GM23338 (cell line): Measurements from ENCODE around the gene AGAP1. TPM values are rescaled to one million over a fixed set of nuclear protein-coding genes. Genes with fewer than 3 reads are reported as not detected.
A peak's percentile ranks its signal among the peaks of the same experiment; 100 is the strongest.

ENCODE experiments used
- ATAC-seq: fragments of 200-7000 bp; cut with Tn5 transposase; 3 replicates; pipeline ENCODE4 v1.9.1; 2020
- DNase-seq: peaks from one replicate; pipeline ENCODE4 v3.0.0-alpha.2; 2015; ENCODE audit warnings: low spot score
- H2AFZ ChIP-seq: fragments of 200-600 bp; sonication (generic); 2 replicates; pipeline ENCODE4 v1.8.0; 2016; ENCODE audit warnings: antibody characterized with exemption, mild to moderate bottlenecking, moderate library complexity
- H3F3A ChIP-seq: fragments of 200-600 bp; sonication (generic); replicated peaks from 2 replicates; pipeline ENCODE4 v1.8.0; 2017; ENCODE audit warnings: antibody characterized with exemption, mixed run types, low read depth
- H3K27ac ChIP-seq: fragments of 200-600 bp; sonication (generic); 2 replicates; pipeline ENCODE4 v1.6.1; 2016; ENCODE audit warnings: low read depth
- H3K27me3 ChIP-seq: fragments of 200-600 bp; sonication (generic); 2 replicates; pipeline ENCODE4 v1.8.0; 2016; ENCODE audit warnings: mild to moderate bottlenecking, mixed run types, moderate library complexity; ENCODE audit not compliant: insufficient read depth
- H3K36me3 ChIP-seq: fragments of 200-600 bp; sonication (generic); 2 replicates; pipeline ENCODE4 v1.8.0; 2016; ENCODE audit warnings: mild to moderate bottlenecking; ENCODE audit not compliant: insufficient read depth
- H3K4me1 ChIP-seq: fragments of 200-600 bp; sonication (generic); 2 replicates; pipeline ENCODE4 v1.8.0; 2016; ENCODE audit warnings: mild to moderate bottlenecking, moderate library complexity; ENCODE audit not compliant: insufficient read depth
- H3K4me2 ChIP-seq: fragments of 200-600 bp; sonication (generic); 2 replicates; pipeline ENCODE4 v1.7.1; 2017; ENCODE audit warnings: mixed run types
- H3K4me3 ChIP-seq: fragments of 200-600 bp; sonication (generic); 2 replicates; pipeline ENCODE4 v1.6.1; 2016; ENCODE audit warnings: mixed run types
- H3K79me2 ChIP-seq: fragments of 200-600 bp; sonication (generic); replicated peaks from 2 replicates; pipeline ENCODE4 v1.8.0; 2017; ENCODE audit warnings: mild to moderate bottlenecking; ENCODE audit not compliant: insufficient read depth
- H3K9me2 ChIP-seq: fragments of 200-600 bp; sonication (generic); 2 replicates; pipeline ENCODE4 v1.8.0; 2017; ENCODE audit not compliant: insufficient read depth
- H4K20me1 ChIP-seq: fragments of 200-600 bp; sonication (generic); replicated peaks from 2 replicates; pipeline ENCODE4 v1.8.0; 2017; ENCODE audit warnings: mild to moderate bottlenecking; ENCODE audit not compliant: insufficient read depth
- H3K27ac Mint-ChIP-seq: 2 replicates; pipeline ENCODE4 v1.8.0; 2020; ENCODE audit warnings: inconsistent platforms, mild to moderate bottlenecking, moderate library complexity, mixed read lengths
- H3K27me3 Mint-ChIP-seq: 3 replicates; pipeline ENCODE4 v1.8.0; 2022; ENCODE audit warnings: low read depth, mild to moderate bottlenecking, moderate library complexity, mixed read lengths, inconsistent platforms; ENCODE audit not compliant: insufficient read depth, poor library complexity
- H3K36me3 Mint-ChIP-seq: 3 replicates; pipeline ENCODE4 v1.8.0; 2021; ENCODE audit warnings: low read depth, mild to moderate bottlenecking, inconsistent platforms, moderate library complexity, mixed read lengths
- H3K4me1 Mint-ChIP-seq: 3 replicates; pipeline ENCODE4 v1.8.0; 2020; ENCODE audit warnings: mild to moderate bottlenecking, inconsistent platforms, mixed read lengths
- H3K4me3 Mint-ChIP-seq: 3 replicates; pipeline ENCODE4 v1.8.0; 2021; ENCODE audit warnings: moderate library complexity, mild to moderate bottlenecking, inconsistent platforms, mixed read lengths
- H3K9me3 Mint-ChIP-seq: 3 replicates; pipeline ENCODE4 v1.8.0; 2020; ENCODE audit warnings: moderate library complexity, mild to moderate bottlenecking, inconsistent platforms, mixed read lengths
- EZH2 ChIP-seq: fragments of 200-600 bp; sonication (generic); IDR thresholded peaks from one replicate; pipeline ENCODE4 v1.8.0; 2017; ENCODE audit warnings: antibody characterized with exemption, mild to moderate bottlenecking, low read depth; ENCODE audit not compliant: unreplicated experiment
- JUNB ChIP-seq: IDR thresholded peaks from one replicate; pipeline ENCODE4 v1.6.1; 2016; ENCODE audit warnings: antibody characterized with exemption; ENCODE audit not compliant: unreplicated experiment
- STAT1 ChIP-seq: IDR thresholded peaks from one replicate; pipeline ENCODE4 v1.6.1; 2016; ENCODE audit warnings: antibody characterized with exemption; ENCODE audit not compliant: unreplicated experiment
- polyA plus RNA-seq: library from polyadenylated mRNA; unstranded; fragments of >200 nt; fragmentation: Nextera tagmentation; extraction: Ambion mirVana; gene quantifications from 2 replicates; pipeline ENCODE4 v1.2.1, GENCODE V29; 2016
- total RNA-seq: library from RNA; depleted of rRNA; stranded (reverse); fragments of >200 nt; shearing (Covaris generic); gene quantifications from 2 replicates; pipeline ENCODE4 v1.2.3, GENCODE V29; 2014
- TF ChIP-seq, protein P1 (sequence below): fragments of 250-450 bp; sonication (Bioruptor Pico); IDR thresholded peaks from 2 replicates; pipeline ENCODE4 v1.5.0; 2020; ENCODE audit warnings: mild to moderate bottlenecking, moderate library complexity
- TF ChIP-seq, protein P2 (sequence below), 2 experiments: fragments of 200-600 bp in 1 of 2; sonication (generic) in 1 of 2; conservative IDR thresholded peaks; 2 replicates each; pipeline versions ENCODE4 v1.5.1 to v1.6.1; 2016 to 2017; ENCODE audit warnings: antibody characterized with exemption in 2 of 2, low read depth in 2 of 2, mild to moderate bottlenecking in 2 of 2, moderate library complexity in 1 of 2

Gene AGAP1
- total and polyA plus RNA-seq, 2 experiments from 2014 or later: 13.3 to 27.9 TPM

DNA sequence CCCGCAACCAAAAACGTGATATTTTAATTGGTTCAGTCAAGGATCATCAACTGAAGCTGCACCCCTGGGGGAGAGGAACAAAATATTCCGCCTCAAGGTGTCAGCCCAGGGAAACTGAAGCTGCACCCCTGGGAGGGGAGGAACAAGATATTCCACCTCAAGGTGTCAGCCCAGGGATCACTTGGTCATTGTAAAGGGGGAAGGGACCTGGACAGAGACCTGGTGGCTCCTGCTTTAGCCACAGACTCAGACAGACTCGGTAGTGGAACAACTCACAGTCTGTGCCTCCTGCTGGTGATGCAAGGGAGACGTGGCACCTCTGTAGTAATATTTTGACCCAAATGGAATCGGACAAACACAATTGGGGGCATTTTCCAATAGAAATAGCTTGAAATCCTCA lies 599.3 kb downstream of the AGAP1 start:
- peaks cover 15% of the 10 kb centered on the region for H3K27me3 Mint-ChIP-seq

More for the DNA sequence above, 599.3 kb downstream of the AGAP1 start:
- no peaks in the 10 kb centered on the region; the same call in 2 of the 3 replicates for H3K36me3 Mint-ChIP-seq
- H3K9me3 Mint-ChIP-seq: no peaks in the 10 kb centered on the region
- H3K27me3 ChIP-seq: no peaks in the 10 kb centered on the region
- peaks cover 37% of the 10 kb centered on the region for H3K4me1 Mint-ChIP-seq
- H3F3A ChIP-seq: no peaks in the 10 kb centered on the region
- no peaks in the 10 kb centered on the region for H3K36me3 ChIP-seq
- no peak overlapping the region for H2AFZ ChIP-seq
- ATAC-seq (peak; percentile 44), DNase-seq (no peak)
- no peak overlapping the region for H3K27ac Mint-ChIP-seq
- no peak overlapping the region for H3K4me3 ChIP-seq
- no peak for TF ChIP-seq STAT1
- TF ChIP-seq, protein P1, sequence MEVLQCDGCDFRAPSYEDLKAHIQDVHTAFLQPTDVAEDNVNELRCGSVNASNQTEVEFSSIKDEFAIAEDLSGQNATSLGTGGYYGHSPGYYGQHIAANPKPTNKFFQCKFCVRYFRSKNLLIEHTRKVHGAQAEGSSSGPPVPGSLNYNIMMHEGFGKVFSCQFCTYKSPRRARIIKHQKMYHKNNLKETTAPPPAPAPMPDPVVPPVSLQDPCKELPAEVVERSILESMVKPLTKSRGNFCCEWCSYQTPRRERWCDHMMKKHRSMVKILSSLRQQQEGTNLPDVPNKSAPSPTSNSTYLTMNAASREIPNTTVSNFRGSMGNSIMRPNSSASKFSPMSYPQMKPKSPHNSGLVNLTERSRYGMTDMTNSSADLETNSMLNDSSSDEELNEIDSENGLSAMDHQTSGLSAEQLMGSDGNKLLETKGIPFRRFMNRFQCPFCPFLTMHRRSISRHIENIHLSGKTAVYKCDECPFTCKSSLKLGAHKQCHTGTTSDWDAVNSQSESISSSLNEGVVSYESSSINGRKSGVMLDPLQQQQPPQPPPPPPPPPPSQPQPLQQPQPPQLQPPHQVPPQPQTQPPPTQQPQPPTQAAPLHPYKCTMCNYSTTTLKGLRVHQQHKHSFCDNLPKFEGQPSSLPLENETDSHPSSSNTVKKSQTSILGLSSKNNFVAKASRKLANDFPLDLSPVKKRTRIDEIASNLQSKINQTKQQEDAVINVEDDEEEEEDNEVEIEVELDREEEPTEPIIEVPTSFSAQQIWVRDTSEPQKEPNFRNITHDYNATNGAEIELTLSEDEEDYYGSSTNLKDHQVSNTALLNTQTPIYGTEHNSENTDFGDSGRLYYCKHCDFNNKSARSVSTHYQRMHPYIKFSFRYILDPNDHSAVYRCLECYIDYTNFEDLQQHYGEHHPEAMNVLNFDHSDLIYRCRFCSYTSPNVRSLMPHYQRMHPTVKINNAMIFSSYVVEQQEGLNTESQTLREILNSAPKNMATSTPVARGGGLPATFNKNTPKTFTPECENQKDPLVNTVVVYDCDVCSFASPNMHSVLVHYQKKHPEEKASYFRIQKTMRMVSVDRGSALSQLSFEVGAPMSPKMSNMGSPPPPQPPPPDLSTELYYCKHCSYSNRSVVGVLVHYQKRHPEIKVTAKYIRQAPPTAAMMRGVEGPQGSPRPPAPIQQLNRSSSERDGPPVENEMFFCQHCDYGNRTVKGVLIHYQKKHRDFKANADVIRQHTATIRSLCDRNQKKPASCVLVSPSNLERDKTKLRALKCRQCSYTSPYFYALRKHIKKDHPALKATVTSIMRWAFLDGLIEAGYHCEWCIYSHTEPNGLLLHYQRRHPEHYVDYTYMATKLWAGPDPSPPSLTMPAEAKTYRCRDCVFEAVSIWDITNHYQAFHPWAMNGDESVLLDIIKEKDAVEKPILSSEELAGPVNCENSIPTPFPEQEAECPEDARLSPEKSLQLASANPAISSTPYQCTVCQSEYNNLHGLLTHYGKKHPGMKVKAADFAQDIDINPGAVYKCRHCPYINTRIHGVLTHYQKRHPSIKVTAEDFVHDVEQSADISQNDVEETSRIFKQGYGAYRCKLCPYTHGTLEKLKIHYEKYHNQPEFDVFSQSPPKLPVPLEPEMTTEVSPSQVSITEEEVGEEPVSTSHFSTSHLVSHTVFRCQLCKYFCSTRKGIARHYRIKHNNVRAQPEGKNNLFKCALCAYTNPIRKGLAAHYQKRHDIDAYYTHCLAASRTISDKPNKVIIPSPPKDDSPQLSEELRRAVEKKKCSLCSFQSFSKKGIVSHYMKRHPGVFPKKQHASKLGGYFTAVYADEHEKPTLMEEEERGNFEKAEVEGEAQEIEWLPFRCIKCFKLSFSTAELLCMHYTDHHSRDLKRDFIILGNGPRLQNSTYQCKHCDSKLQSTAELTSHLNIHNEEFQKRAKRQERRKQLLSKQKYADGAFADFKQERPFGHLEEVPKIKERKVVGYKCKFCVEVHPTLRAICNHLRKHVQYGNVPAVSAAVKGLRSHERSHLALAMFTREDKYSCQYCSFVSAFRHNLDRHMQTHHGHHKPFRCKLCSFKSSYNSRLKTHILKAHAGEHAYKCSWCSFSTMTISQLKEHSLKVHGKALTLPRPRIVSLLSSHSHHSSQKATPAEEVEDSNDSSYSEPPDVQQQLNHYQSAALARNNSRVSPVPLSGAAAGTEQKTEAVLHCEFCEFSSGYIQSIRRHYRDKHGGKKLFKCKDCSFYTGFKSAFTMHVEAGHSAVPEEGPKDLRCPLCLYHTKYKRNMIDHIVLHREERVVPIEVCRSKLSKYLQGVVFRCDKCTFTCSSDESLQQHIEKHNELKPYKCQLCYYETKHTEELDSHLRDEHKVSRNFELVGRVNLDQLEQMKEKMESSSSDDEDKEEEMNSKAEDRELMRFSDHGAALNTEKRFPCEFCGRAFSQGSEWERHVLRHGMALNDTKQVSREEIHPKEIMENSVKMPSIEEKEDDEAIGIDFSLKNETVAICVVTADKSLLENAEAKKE (CRISPR knock-in tag): no peak
- TF ChIP-seq EZH2: no peak
- TF ChIP-seq JUNB: no peak
- TF ChIP-seq, protein P2, sequence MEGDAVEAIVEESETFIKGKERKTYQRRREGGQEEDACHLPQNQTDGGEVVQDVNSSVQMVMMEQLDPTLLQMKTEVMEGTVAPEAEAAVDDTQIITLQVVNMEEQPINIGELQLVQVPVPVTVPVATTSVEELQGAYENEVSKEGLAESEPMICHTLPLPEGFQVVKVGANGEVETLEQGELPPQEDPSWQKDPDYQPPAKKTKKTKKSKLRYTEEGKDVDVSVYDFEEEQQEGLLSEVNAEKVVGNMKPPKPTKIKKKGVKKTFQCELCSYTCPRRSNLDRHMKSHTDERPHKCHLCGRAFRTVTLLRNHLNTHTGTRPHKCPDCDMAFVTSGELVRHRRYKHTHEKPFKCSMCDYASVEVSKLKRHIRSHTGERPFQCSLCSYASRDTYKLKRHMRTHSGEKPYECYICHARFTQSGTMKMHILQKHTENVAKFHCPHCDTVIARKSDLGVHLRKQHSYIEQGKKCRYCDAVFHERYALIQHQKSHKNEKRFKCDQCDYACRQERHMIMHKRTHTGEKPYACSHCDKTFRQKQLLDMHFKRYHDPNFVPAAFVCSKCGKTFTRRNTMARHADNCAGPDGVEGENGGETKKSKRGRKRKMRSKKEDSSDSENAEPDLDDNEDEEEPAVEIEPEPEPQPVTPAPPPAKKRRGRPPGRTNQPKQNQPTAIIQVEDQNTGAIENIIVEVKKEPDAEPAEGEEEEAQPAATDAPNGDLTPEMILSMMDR (conservative IDR thresholded peaks at IDR 0.05; ENCODE audit: low read depth in 2 of 2): peak; percentile 6 to 31; a peak in 2 of 4 replicates
- H3K4me2 ChIP-seq: no peak overlapping the region
- H3K4me1 ChIP-seq: peaks cover 21% of the 10 kb centered on the region
- no peak overlapping the region for H3K4me3 Mint-ChIP-seq
- no peak overlapping the region for H3K27ac ChIP-seq
- no peaks in the 10 kb centered on the region for H3K9me2 ChIP-seq
- H4K20me1 ChIP-seq: no peaks in the 10 kb centered on the region
- 0 out of 2 replicates have a peak, but pooled peaks cover 3% of the 10 kb centered on the region for H3K79me2 ChIP-seq
